ENCODE data around the gene PPP2R3A. TPM values are rescaled to one million over a fixed set of nuclear protein-coding genes. Genes with fewer than 3 reads are reported as not detected.
"Not testable (repeated sequence)": the region's sequence is repeated elsewhere in the genome, so short reads cannot be mapped to it uniquely, and the experiment has no call there.

The PPP2R3A gene
- total RNA-seq, 2 donors from 2014 or later: 11.2 to 22.4 TPM

DNA sequence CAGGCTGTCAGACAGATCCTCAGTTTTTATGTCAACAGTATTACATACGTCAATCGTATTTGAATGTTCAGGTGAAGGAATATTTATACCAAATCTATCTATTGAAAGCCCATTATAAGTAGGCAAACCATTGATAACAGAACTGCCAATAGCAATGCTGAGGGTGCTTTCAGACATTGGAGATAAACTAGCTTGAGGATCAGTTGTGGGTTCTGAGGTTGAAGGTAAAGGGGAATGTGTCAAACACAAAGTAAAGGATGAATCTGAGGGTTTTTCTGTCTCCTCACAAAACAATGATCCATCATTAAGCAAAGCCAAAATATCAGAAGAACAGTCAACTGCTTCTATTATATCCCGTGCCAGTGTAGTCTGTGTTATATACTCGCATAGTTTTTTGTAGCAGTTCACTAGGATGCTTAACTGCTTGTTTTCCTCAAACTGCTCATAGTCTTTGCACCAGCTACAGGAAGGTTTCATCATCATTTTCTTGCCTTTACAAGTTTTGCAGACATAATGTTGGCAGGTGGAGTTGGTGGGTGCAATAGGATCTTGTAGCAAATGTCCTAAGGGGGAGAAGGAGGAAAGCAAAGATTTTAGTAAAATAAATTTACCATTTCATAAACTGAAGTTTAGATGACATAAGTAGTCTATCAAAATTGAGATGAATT lies 186.8 kb downstream of the PPP2R3A start:
- WGBS, 2 donors: 72 to 74% methylated on average over 4 of the region's 4 CpGs
- intact Hi-C loops (cut with DNase I): no loop called here

GRCh38 chr3:136152963-136153362 lies 187.4 kb downstream of the PPP2R3A start:
- intact Hi-C loops (cut with DNase I): no loop called here
- TF ChIP-seq POLR2A (IDR thresholded peaks at IDR 0.05): no peak
- TF ChIP-seq, protein P1, sequence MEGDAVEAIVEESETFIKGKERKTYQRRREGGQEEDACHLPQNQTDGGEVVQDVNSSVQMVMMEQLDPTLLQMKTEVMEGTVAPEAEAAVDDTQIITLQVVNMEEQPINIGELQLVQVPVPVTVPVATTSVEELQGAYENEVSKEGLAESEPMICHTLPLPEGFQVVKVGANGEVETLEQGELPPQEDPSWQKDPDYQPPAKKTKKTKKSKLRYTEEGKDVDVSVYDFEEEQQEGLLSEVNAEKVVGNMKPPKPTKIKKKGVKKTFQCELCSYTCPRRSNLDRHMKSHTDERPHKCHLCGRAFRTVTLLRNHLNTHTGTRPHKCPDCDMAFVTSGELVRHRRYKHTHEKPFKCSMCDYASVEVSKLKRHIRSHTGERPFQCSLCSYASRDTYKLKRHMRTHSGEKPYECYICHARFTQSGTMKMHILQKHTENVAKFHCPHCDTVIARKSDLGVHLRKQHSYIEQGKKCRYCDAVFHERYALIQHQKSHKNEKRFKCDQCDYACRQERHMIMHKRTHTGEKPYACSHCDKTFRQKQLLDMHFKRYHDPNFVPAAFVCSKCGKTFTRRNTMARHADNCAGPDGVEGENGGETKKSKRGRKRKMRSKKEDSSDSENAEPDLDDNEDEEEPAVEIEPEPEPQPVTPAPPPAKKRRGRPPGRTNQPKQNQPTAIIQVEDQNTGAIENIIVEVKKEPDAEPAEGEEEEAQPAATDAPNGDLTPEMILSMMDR (IDR thresholded peaks at IDR 0.05): no peak
- no peaks in the 10 kb centered on the region for H3K27me3 ChIP-seq
- H3K4me3 ChIP-seq: no peak overlapping the region
- 84 to 93% methylated on average over 4 of the region's 4 CpGs for WGBS, 2 donors
- DNase-seq (no peak), ATAC-seq (no peak)
- no peaks in the 10 kb centered on the region for H3K9me3 ChIP-seq
- H3K4me1 ChIP-seq: peaks cover 18% of the 10 kb centered on the region
- H3K36me3 ChIP-seq (replicated peaks in 1 of 2; ENCODE audit: insufficient read depth in 1 of 2, low read depth in 2 of 2): peaks cover 3% of the 10 kb centered on the region in 2 donors
- no peak overlapping the region for H3K27ac ChIP-seq

More for the DNA sequence above, 186.8 kb downstream of the PPP2R3A start:
- H3K4me3 ChIP-seq: no peak overlapping the region
- no peaks in the 10 kb centered on the region for H3K27me3 ChIP-seq
- H3K9me3 ChIP-seq: no peaks in the 10 kb centered on the region
- no peak overlapping the region for H3K27ac ChIP-seq
- no peak for DNase-seq
- H3K36me3 ChIP-seq (replicated peaks in 1 of 2; ENCODE audit: insufficient read depth in 1 of 2, low read depth in 2 of 2): peaks cover 3% of the 10 kb centered on the region in 2 donors
- no peak for ATAC-seq
- TF ChIP-seq, protein P1 (IDR thresholded peaks at IDR 0.05): no peak
- no peak for TF ChIP-seq POLR2A (IDR thresholded peaks at IDR 0.05)
- H3K4me1 ChIP-seq: peaks cover 13% of the 10 kb centered on the region

DNA sequence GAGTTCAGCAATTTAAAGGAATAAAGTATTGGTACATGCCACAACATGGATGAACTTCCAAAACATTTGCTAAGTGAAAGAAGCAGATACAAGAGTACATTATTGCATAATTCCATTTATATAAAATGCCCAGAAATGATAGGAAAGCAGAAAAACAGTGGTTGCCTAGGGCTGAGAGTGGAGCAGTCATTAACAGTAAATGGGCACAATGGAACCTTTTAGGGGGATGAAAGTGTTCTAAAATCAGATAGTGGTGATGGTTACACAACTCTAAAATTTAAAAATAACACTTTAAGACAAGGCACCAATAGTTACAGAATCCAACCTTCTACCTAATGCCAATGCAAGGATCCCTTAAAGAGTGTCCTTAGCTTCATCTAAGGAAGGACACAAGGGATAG lies 196.0 kb downstream of the PPP2R3A start:
- Histone ChIP-seq H3K4me3 (no peak overlapping the region), H3K4me1 (peaks cover 38% of the 10 kb centered on the region), H3K27me3 (no peaks in the 10 kb centered on the region), H3K9me3 (no peaks in the 10 kb centered on the region), H3K27ac (no peak overlapping the region), H3K36me3 (replicated peaks in 1 of 2; ENCODE audit: insufficient read depth in 1 of 2, low read depth in 2 of 2) (no peaks in the 10 kb centered on the region)
- ATAC-seq: no peak
- intact Hi-C loops (cut with DNase I): no loop called here
- no peak for DNase-seq
- TF ChIP-seq, protein P1 (IDR thresholded peaks at IDR 0.05): no peak
- TF ChIP-seq POLR2A (IDR thresholded peaks at IDR 0.05): no peak

DNA sequence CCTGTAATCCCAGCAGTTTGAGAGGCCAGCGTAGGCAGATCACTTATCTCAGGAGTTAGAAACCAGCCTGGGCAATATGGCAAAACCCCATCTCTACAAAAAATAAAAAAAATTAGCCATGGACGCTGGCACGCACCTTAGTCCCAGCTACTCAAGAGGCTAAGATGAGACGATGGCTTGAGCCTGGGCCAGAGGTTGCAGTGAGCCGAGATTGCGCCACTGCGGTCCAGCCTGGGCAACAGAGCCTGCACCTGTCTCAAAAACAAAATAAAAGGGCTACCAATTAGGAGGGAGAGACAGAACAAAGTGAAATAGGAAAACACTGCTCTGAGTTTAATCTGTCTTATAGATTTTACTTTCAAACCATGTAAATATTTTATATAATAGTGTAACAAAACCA lies 196.8 kb downstream of the PPP2R3A start:
- Histone ChIP-seq H3K4me1 (peaks cover 39% of the 10 kb centered on the region), H3K9me3 (no peaks in the 10 kb centered on the region), H3K27ac (no peak overlapping the region), H3K4me3 (no peak overlapping the region), H3K36me3 (replicated peaks in 1 of 2; ENCODE audit: insufficient read depth in 1 of 2, low read depth in 2 of 2) (no peaks in the 10 kb centered on the region), H3K27me3 (no peaks in the 10 kb centered on the region)
- no peak for DNase-seq
- intact Hi-C loops (cut with DNase I): no loop called here
- ATAC-seq: no peak
- 91 to 93% methylated on average over 7 of the region's 7 CpGs for WGBS, 2 donors
- TF ChIP-seq POLR2A (IDR thresholded peaks at IDR 0.05): no peak
- TF ChIP-seq, protein P1 (IDR thresholded peaks at IDR 0.05): no peak

DNA sequence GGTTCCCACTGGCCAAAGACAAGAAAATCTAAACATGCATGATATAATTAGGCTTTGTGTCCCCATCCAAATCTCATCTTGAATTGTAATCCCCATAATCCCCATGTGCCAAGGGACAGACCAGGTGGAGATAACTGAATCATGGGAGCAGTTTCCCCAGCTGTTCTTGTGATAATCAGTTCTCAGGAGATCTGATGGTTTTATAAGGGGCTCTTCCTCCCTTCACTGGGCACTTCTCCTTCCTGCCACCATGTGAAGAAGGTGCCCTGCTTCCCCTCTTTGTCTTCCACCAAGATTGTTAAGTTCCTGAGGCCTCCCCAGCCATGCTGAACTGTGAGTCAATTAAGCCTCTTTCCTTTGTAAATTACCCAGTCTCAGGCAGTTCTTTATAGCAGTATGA lies 198.1 kb downstream of the PPP2R3A start:
- intact Hi-C loops (cut with DNase I); H3K27ac ChIP-seq; H3K36me3 ChIP-seq (replicated peaks in 1 of 2; ENCODE audit: insufficient read depth in 1 of 2, low read depth in 2 of 2); ATAC-seq; H3K4me3 ChIP-seq; DNase-seq; H3K9me3 ChIP-seq; H3K27me3 ChIP-seq: not testable (repeated sequence)
- peaks cover 32% of the 10 kb centered on the region for H3K4me1 ChIP-seq

Measured in body of pancreas (tissue), 4 donors.